Thyroid gland (tissue), 4 donors: ENCODE data around the gene TBL1Y. TPM values are rescaled to one million over a fixed set of nuclear protein-coding genes. Genes with fewer than 3 reads are reported as not detected.

Experiments used
- DNase-seq, 2 donors: peaks; one replicate each; pipeline ENCODE4 v3.0.0-alpha.2; 2019
- H3K27ac ChIP-seq, 3 donors: fragments of 200-600 bp; sonication (generic); 1 replicate in 2 of 3; 2 replicates in 1 of 3; pipeline ENCODE4 v1.5.1; 2016 to 2019; ENCODE audit warnings: mild to moderate bottlenecking in 1 of 3, moderate library complexity in 1 of 3
- H3K27me3 ChIP-seq: fragments of 200-600 bp; sonication (generic); one replicate; pipeline ENCODE4 v1.5.1; 2019
- H3K36me3 ChIP-seq, 2 donors: fragments of 200-600 bp; sonication (generic); one replicate each; pipeline ENCODE4 v1.5.1; 2016 to 2019
- H3K4me1 ChIP-seq, 2 donors: fragments of 200-600 bp; sonication (generic); one replicate each; pipeline ENCODE4 v1.5.1; 2017 to 2019
- H3K4me3 ChIP-seq, 3 donors: fragments of 200-600 bp; sonication (generic); replicated peaks in 1 of 3; 1 replicate in 2 of 3; 2 replicates in 1 of 3; pipeline ENCODE4 v1.5.1; 2016; ENCODE audit warnings: mild to moderate bottlenecking in 1 of 3
- H3K9me3 ChIP-seq: fragments of 200-600 bp; sonication (generic); one replicate; pipeline ENCODE4 v1.5.1; 2017
- POLR2A ChIP-seq, 2 donors: fragments of 450-650 bp; IDR thresholded peaks; one replicate each; pipeline ENCODE4 v1.6.1; 2017; ENCODE audit warnings: antibody characterized with exemption in 2 of 2, mild to moderate bottlenecking in 2 of 2, moderate library complexity in 1 of 2
- WGBS, 2 donors: methylation state at CpG; one replicate each; pipeline ENCODE4 v1.1.5; 2017; 5-methylcytosine and 5-hydroxymethylcytosine counted together
- intact Hi-C: fragments of 100-400 bp; cut with DNase I; formaldehyde crosslinking; loops from one replicate; pipeline ENCODE4 v1.15.1; 2023
- total RNA-seq, 4 donors: library from RNA; depleted of rRNA; stranded (reverse); fragments of >200 nt; gene quantifications; one replicate each; pipeline ENCODE4 v1.2.3, GENCODE V29; 2016
- TF ChIP-seq, protein P1 (sequence below), 6 experiments: fragments of 200-600 bp in 3 of 6; fragments of 450-650 bp in 3 of 6; sonication (generic) in 3 of 6; IDR thresholded peaks; one replicate each; pipeline ENCODE4 v1.5.1; 2016 to 2019; ENCODE audit warnings: antibody characterized with exemption in 6 of 6, mild to moderate bottlenecking in 2 of 6, inconsistent platforms in 1 of 6, moderate library complexity in 1 of 6

TBL1Y gene
- total RNA-seq, 4 donors from 2014 or later: 15.4 to 15.8 TPM; not detected in 2

DNA sequence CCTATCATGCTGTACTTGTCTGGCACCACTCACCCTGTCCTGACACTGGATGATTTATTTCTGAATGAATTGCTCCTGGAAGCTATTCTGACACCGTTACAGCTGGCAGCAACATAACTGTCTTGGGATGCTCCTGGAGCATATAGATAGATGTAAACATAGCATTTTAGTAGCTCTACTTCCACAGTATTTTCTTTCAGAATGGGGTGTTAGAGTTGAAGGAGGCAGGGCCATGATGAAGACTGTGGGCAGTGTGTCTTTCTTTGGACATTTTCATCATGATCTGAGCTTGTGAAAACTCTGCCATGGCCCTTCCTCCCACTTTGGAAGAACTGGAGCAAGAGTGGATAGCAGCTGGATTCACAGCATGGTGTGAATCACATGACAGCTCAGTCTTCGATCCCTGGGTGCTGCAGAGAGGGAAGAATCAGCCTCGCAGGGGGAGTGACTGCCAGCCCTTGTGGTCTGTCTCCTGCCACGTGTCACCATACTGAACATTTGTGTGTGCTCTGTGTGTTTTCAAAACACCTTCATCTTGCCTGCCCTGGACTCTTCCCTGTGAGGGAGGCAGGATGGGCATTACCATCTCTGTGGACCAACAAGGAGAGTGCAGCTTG lies 61.9 kb downstream of the TBL1Y start:
- no peaks in the 10 kb centered on the region for H3K36me3 ChIP-seq
- intact Hi-C loops: no loop called here

DNA sequence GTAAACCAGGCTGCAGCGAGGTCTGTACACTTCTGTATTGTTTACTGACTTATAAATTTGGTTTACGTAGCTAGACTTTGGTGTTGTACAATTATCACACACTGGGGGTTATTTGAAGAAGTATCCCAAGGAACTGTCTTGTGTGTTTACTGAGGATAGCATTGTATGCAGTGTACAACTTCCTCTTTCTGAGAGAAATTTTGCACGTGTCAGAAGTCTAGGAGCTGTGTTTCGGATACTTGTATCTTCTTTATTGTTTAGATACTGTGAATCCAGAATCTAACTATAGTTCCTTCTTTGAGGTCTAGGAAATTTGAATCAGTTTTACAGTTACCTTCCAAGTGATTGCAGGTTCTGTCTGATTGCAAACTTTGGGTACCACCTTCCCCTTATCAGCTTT lies 64.5 kb downstream of the TBL1Y start:
- H3K36me3 ChIP-seq: no peaks in the 10 kb centered on the region
- H3K9me3 ChIP-seq: no peaks in the 10 kb centered on the region
- no peak for TF ChIP-seq POLR2A (IDR thresholded peaks at IDR 0.05)
- TF ChIP-seq, protein P1, sequence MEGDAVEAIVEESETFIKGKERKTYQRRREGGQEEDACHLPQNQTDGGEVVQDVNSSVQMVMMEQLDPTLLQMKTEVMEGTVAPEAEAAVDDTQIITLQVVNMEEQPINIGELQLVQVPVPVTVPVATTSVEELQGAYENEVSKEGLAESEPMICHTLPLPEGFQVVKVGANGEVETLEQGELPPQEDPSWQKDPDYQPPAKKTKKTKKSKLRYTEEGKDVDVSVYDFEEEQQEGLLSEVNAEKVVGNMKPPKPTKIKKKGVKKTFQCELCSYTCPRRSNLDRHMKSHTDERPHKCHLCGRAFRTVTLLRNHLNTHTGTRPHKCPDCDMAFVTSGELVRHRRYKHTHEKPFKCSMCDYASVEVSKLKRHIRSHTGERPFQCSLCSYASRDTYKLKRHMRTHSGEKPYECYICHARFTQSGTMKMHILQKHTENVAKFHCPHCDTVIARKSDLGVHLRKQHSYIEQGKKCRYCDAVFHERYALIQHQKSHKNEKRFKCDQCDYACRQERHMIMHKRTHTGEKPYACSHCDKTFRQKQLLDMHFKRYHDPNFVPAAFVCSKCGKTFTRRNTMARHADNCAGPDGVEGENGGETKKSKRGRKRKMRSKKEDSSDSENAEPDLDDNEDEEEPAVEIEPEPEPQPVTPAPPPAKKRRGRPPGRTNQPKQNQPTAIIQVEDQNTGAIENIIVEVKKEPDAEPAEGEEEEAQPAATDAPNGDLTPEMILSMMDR (IDR thresholded peaks at IDR 0.05): no peak
- intact Hi-C loops: no loop called here
- no peaks in the 10 kb centered on the region for H3K4me1 ChIP-seq
- H3K27ac ChIP-seq: no peak overlapping the region
- no peak overlapping the region for H3K4me3 ChIP-seq
- 83 to 85% methylated on average over 4 of the region's 4 CpGs for WGBS, 2 donors
- H3K27me3 ChIP-seq: no peaks in the 10 kb centered on the region
- DNase-seq: no peak

More for the DNA sequence above, 61.9 kb downstream of the TBL1Y start:
- WGBS, 2 donors: 70 to 75% methylated on average over 1 to 3 of the region's 4 CpGs
- Histone ChIP-seq H3K9me3 (no peaks in the 10 kb centered on the region), H3K27ac (no peak overlapping the region), H3K4me3 (no peak overlapping the region), H3K4me1 (no peaks in the 10 kb centered on the region), H3K27me3 (no peaks in the 10 kb centered on the region)
- no peak for TF ChIP-seq POLR2A (IDR thresholded peaks at IDR 0.05)
- TF ChIP-seq, protein P1 (IDR thresholded peaks at IDR 0.05): no peak
- DNase-seq: no peak

DNA sequence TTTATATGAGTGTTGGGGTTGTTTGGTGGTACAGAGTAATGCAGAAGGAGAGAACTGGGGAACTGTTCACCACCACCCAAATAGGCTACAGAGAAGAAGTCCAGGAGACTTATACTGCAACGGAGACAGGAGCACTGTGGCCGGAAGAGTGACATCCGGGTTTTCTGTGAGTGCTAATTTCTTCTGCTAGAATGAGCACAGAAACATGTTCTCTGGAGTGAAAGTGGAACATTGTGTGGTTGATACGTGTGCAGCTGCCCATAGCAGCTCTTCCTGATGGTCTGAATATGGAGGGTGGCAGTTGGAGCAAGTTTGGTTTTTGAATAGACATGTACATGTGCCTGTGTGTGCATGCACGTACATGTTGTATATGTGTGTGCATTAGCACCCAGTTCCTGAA lies 67.3 kb downstream of the TBL1Y start:
- no peak for DNase-seq
- H3K4me3 ChIP-seq: no peak overlapping the region
- H3K4me1 ChIP-seq: no peaks in the 10 kb centered on the region
- no peaks in the 10 kb centered on the region for H3K9me3 ChIP-seq
- H3K36me3 ChIP-seq: no peaks in the 10 kb centered on the region
- H3K27me3 ChIP-seq: no peaks in the 10 kb centered on the region
- 85% methylated on average over 5 of the region's 5 CpGs for WGBS, 2 donors
- intact Hi-C loops: no loop called here
- no peak for TF ChIP-seq POLR2A (IDR thresholded peaks at IDR 0.05)
- TF ChIP-seq, protein P1 (IDR thresholded peaks at IDR 0.05): no peak
- H3K27ac ChIP-seq: no peak overlapping the region

DNA sequence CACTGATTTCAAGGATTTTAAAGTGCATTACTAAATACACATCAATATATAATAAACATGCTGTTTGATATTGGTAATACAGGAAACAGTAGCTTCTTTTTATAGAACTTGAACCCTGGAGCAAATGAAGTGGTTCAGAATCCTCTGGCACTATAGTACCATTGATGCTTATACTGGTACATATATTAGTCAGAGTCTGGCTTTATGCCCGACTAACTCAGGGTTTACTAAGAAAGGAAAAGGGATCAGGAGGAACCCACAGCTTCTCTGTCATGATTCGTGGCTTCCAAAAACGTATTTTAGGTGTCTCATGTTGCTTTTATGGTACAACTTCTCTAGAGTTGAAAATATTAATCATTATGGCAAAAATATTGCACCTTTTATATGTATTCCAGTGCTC lies 72.7 kb downstream of the TBL1Y start:
- H3K9me3 ChIP-seq: no peaks in the 10 kb centered on the region
- WGBS, 2 donors: 66 to 78% methylated on average over 3 of the region's 3 CpGs
- TF ChIP-seq, protein P1 (IDR thresholded peaks at IDR 0.05): no peak
- no peak for TF ChIP-seq POLR2A (IDR thresholded peaks at IDR 0.05)

DNA sequence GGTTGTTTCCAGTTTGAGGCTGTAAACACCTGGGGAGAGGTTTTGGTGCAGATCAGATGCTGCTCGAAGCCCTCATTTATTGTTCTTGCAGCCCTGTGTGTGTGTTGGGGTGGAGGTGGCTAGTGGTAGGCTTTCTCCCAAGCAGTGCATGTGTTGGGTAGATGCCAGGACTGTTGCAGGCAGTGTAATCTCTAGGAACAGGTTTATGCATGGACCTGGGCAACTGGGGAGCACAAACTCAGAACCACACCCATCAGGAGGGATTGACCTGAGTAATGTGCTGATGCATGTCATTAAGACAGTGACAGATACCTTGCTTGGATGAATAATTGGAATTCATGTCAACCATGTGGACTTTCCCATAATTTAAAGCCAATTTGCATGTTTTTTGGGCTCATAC lies 77.3 kb downstream of the TBL1Y start:
- no peak for DNase-seq
- Histone ChIP-seq H3K36me3 (no peaks in the 10 kb centered on the region), H3K4me3 (no peak overlapping the region), H3K27ac (no peak overlapping the region), H3K27me3 (no peaks in the 10 kb centered on the region), H3K4me1 (no peaks in the 10 kb centered on the region), H3K9me3 (no peaks in the 10 kb centered on the region)
- WGBS, 2 donors: 75 to 83% methylated on average over 1 of the region's 1 CpG
- no peak for TF ChIP-seq POLR2A (IDR thresholded peaks at IDR 0.05)
- TF ChIP-seq, protein P1 (IDR thresholded peaks at IDR 0.05): no peak
- intact Hi-C loops: no loop called here

More for the DNA sequence above, 72.7 kb downstream of the TBL1Y start:
- Histone ChIP-seq H3K36me3 (no peaks in the 10 kb centered on the region), H3K27me3 (no peaks in the 10 kb centered on the region), H3K4me3 (no peak overlapping the region), H3K4me1 (no peaks in the 10 kb centered on the region), H3K27ac (no peak overlapping the region)
- DNase-seq: no peak
- intact Hi-C loops: no loop called here
